ENCODE data around the gene SLCO4A1.

GRCh38 chr20:62647521-62648317, 5.4 kb downstream of the SLCO4A1 start:
- TF ChIP-seq MXI1 (IDR thresholded peaks at IDR 0.05; ENCODE audit: borderline replicate concordance, low read depth, low read length) (no peak), CTCF (conservative IDR thresholded peaks at IDR 0.05; ENCODE audit: low read depth, low read length) (no peak), POLR2A (IDR thresholded peaks at IDR 0.05; ENCODE audit: low read depth, low read length) (no peak), RFX5 (IDR thresholded peaks at IDR 0.05; ENCODE audit: low read depth, low read length) (no peak), ELK1 (IDR thresholded peaks at IDR 0.05; ENCODE audit: borderline replicate concordance, low read depth, low read length) (no peak), MAZ (IDR thresholded peaks at IDR 0.05; ENCODE audit: borderline replicate concordance, low read depth, low read length) (no peak), CEBPB (IDR thresholded peaks at IDR 0.05; ENCODE audit: low read depth, low read length) (no peak)

Data from IMR-90 (cell line).